ENCODE results near the gene SLC16A5. TPM values are rescaled to one million over a fixed set of nuclear protein-coding genes. Genes with fewer than 3 reads are reported as not detected.

The SLC16A5 gene
- total RNA-seq, 1 donor: 5.6 TPM

- TF ChIP-seq CTCF (IDR thresholded peaks at IDR 0.05; ENCODE audit: insufficient read depth, low read depth, low read length): no peak
- no peak for DNase-seq (ENCODE audit: low read depth)
These were observed 54.6 kb downstream of the SLC16A5 start for GRCh38 chr17:75142236-75142971.

DNA sequence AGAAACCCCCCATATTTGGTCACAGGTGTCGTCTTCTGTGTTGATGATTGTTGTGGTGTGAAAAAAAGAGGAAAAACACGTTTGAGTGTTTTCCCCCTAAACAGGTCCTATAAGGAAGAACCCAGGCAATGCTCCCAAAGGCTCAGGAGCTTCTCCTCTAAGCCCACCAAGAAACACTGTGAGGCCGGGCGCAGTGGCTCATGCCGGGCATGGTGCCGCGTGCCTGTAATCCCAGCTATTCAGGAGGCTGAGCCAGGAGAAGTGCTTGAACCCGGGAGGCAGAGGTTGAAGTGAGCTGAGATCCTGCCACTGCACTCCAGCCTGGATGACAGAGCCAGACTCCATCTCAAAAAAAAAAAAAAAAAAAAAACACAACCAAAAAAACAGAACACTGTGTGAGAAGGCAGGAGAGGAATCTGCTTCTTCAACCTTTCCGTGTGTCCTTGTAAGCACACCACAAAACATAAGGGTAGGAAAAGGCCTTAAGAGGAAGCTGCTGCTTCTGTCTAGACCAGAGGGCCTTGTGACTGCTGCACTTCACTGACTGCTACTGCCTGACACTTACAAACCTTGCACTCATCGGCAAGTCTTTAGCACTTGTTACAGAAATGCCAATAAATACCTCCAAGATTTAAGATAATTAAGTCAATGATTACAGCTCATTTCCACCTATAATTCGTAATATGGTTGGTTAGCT is 57.2 kb downstream of the SLC16A5 start:
- no peak overlapping the region for H3K4me3 ChIP-seq (ENCODE audit: low read depth, low read length)
- no peak for DNase-seq (ENCODE audit: low read depth)
- no peak for TF ChIP-seq CTCF (IDR thresholded peaks at IDR 0.05; ENCODE audit: insufficient read depth, low read depth, low read length)

More at GRCh38 chr17:75142236-75142971, 54.6 kb downstream of the SLC16A5 start:
- no peak overlapping the region for H3K4me3 ChIP-seq (ENCODE audit: low read depth, low read length)

- H3K4me3 ChIP-seq (ENCODE audit: low read depth, low read length): no peak overlapping the region
- peak; percentile 40 for DNase-seq (ENCODE audit: low read depth)
- TF ChIP-seq CTCF (IDR thresholded peaks at IDR 0.05; ENCODE audit: insufficient read depth, low read depth, low read length): no peak
These were observed 58.8 kb downstream of the SLC16A5 start for GRCh38 chr17:75146592-75146991.

DNA sequence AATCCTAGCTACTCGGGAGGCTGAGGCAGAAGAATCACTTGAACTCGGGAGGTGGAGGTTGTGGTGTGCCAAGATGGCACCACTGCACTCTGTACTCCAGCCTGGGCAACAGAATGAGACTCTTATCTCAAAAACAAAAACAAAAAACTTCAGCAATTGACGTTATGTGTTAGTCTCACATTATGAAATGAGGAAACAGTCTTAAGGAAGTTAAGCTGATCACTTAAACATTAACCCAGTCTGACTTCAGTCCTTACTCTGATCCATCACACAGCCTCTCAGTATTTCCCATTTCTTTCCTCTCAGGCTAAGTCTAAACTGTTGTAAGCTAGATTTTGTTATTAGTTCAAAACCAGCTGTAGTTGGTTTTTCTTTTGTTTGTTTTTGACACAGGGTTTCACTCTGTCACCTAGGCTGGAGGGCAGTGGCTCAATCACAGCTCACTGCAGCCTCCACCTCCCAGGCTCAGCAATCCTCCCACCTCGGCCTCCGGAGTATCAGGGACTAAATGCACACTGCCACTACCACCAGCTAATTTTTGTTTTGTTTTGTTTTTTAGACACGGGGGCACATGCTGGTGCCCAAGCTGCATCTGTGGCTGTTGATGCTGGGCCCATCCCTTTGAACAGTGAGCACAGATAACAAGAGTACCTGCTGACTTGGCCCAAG is 60.3 kb downstream of the SLC16A5 start:
- TF ChIP-seq CTCF (IDR thresholded peaks at IDR 0.05; ENCODE audit: insufficient read depth, low read depth, low read length): no peak
- DNase-seq (ENCODE audit: low read depth): no peak
- no peak overlapping the region for H3K4me3 ChIP-seq (ENCODE audit: low read depth, low read length)

DNA sequence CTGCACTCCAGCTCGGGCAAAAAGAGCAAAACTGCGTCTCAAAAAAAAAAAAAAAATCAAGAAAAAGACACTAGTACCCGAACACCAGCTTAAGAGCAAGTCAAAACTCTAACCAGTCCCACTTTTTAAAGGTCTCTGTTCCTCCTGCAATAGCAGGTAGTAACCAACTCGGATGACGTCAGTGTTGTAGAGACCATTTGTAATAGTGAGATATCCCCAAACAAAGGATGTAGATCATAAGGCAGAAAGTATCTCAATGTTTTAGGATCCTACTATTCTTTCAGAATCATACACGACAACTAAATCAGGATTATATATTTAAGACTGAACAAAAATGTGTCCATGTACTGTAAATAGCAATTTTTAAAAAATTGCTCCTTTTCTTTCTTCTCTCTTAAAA is 64.2 kb downstream of the SLC16A5 start:
- no peak for TF ChIP-seq CTCF (IDR thresholded peaks at IDR 0.05; ENCODE audit: insufficient read depth, low read depth, low read length)
- no peak for DNase-seq (ENCODE audit: low read depth)
- no peak overlapping the region for H3K4me3 ChIP-seq (ENCODE audit: low read depth, low read length)

GRCh38 chr17:75152523-75152921 is 64.8 kb downstream of the SLC16A5 start:
- peak overlapping the region; percentile 92 for H3K4me3 ChIP-seq (ENCODE audit: low read depth, low read length)

More at GRCh38 chr17:75152523-75152921, 64.8 kb downstream of the SLC16A5 start:
- TF ChIP-seq CTCF (IDR thresholded peaks at IDR 0.05; ENCODE audit: insufficient read depth, low read depth, low read length): no peak
- DNase-seq (ENCODE audit: low read depth): peak; percentile 8
